ENCODE measurements around the gene UBE2G2.

UBE2G2 gene

DNA sequence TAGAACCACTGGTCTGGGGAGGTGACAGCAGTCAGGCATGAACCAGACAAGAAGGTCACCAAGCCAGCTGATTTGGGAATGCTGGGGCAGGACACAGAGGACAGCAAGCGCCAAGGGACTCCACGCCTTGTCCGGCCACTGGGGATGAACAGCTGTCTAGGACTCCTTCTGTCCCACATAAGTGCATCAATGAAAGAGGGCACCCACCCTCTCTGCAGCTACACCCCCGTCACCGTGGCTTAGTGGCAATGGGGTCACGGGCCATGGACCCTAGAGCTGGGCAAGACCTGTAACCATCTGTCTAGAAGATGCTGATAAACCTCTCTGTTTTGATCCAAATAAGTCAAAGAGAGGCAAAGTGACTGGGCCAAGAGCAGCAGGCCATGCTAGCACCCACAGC is 16.8 kb downstream of the UBE2G2 start:
- no peak for DNase-seq

DNA sequence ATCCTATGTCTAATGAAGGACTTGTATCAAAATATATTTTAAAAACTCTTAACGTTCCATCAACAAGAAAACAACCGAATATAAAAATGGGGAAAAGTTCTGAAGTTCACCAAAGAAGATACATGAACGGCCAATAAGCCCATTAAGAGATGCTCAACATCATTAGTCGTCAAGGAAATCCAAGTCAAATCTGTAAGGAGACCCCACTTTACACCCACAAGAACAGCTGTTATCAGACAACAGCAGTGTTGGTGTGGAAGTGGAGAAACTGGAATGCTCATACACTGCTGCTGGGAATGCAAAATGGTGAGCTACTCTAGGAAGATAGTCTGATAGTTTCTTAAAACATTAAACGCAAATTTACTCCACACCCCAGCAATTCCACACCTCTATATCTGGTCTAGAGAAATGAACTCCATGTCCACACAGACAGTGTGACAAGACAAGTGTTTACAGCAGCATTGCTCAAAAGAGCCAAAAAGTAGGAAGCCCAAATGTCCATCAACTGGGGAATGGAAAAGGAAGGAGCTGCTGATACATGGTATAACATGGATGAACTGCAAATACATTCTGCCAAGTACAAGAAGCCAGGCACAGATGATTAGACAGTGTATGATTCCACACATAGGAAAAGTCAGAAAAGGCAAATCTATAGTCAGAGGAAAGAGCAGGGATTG is 18.5 kb downstream of the UBE2G2 start:
- no peak for DNase-seq

DNA sequence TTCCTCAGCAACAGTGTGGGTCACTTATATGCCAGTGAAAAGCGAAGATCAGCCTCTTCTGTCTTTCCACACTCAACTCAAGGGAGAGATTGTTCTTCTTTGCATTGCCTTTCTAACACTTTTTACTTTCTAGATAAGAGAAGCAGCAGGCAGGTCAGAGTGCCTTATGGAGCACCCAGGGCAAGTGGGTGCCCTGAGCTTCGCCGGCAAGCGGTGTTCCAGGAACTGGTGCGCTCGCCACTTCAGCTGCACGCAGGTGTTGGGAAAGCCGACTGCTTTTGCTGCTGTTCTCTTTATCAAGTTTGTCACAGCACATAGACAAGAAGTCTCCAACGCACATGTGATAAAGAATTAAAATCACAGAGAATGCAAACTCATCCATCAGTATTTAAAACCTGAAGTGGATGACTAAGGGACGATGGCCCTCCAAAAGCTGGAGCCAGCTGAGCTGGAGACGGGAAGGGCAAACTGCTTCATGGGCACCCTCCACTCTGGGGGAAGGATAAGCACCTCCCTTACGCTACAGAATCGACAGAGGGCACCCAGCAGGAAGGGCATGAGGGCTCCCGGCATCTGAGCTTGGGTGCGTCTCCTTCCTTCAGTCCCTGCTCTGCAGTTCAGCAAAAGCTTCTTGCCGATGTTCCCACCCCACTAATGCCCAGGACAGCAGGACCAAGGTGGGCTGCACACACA is 20.7 kb downstream of the UBE2G2 start:
- DNase-seq = no peak

DNA sequence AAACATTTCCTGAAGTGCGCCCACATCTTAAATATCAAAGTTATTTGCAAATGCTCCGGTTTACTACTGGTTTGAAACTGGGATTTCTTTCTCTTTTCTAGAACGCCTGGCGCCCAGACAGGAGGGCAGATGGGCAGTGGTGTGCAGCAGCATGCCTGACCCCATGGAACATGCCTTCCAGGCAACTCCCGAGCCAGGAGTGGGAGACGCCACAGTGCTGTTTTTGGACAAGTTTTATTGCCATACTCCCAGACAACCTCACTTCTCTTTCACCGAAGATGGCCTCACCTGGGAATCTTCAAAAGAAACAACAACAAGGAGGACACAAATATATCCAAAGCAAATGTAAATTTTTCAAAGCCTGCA is 21.5 kb downstream of the UBE2G2 start:
- no peak for DNase-seq

DNA sequence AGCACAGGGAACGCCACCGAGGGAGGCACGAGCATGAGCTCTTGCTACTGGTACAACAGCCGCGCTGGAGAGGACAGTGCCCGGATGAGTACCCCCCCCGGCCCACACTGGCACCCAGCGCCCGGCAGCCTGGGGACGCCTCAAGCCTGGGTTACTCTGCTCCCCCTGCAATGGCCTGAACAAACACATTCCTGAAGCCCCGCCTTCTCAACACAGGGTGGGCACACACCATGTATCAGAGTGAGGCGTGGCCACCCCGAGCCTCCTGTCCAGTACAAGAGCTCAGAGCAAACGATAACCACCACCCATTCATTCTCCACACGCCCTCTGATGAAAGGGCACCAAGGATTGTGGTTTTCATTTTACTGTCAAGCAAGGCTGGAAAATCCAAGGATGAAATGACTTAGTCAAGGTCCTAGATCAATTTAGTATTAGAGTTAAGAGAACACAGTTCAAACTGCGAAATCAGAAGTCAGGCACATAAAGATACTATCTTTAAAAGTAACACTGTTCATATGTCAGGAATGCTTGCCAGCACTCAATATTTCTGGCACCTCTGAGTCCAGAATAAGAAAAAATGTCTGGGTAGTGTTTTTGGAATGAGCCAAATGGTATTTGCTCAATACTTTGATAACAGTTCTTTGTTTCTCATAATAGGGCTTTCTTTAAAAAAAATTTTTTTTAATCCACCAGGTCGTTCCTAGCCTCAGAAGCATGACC is 22.0 kb downstream of the UBE2G2 start:
- no peak for DNase-seq

DNA sequence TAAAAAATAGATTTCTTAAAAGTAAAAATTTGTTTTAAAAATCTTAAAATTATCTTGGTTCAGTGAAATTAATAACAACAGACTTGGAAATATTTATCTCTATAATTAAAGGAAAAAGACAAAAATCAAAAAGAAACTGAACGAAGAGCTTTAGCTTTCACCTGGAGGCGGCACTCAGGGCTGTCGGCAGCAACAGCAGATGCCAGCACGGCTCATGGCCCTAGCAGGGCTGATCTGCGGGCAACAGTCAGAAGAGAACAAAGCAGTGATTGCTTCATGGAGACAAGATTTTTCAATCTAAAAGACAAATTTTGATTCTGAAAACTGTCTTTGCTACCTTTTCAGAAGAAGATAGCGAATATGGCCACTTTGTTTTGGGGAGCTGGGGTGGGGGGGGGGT is 22.6 kb downstream of the UBE2G2 start:
- DNase-seq = no peak

DNA sequence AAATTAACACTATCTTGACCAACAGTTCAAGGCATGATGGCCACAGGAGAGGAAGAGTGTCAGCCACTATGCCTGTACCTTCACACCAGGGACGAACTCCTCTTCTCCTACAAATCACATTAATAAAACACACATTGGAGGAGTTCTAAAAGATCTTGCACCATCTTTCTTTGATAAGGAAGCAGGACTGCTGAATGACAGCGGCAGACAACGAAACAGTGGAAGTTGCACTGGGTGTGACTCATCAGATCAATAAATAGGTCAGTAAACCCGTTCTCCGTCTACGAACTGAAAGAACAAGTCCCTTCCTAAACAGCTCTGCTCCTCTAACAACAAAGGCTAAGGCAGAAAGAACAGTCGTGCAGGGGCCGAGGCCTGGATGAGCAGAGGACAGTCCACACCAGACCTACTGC is 23.1 kb downstream of the UBE2G2 start:
- DNase-seq = no peak

DNA sequence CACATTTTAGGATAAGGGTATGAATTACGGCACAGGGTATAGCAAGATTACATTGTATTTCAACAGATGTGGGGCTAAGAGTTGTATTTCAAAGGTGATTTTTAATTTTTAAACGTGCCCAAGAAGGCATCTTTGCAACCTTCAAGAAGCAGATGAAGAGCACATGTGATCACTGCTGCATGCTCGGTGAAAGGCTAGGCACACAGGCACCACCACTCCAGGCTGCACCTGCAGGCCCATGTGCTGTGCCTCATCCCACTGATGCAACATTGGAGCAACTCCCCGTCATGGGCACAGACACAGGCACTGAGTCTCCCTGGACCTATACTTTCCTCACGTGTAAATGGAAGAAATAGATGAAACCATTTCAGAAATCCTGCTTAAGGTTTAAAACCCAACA is 23.5 kb downstream of the UBE2G2 start:
- DNase-seq = no peak

DNA sequence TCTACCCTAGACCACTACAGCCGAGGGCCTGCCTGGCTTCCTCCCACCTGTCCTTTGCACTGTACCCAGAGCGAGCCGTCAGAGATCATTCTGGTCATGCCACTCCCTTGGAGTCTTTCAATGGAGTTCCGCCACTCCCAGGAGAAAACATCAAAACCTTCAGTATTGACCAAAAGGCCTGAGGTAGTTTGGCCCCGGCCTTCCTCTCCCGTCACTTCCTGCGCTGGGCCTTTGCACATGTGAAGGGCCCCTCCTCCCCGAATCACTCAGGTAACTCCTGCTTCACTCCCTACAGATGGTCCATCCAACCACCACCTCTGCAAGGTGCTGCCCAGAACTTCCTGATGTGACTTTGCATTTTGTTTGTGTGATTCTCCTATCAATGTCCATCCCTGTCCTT is 26.6 kb downstream of the UBE2G2 start:
- no peak for DNase-seq

DNA sequence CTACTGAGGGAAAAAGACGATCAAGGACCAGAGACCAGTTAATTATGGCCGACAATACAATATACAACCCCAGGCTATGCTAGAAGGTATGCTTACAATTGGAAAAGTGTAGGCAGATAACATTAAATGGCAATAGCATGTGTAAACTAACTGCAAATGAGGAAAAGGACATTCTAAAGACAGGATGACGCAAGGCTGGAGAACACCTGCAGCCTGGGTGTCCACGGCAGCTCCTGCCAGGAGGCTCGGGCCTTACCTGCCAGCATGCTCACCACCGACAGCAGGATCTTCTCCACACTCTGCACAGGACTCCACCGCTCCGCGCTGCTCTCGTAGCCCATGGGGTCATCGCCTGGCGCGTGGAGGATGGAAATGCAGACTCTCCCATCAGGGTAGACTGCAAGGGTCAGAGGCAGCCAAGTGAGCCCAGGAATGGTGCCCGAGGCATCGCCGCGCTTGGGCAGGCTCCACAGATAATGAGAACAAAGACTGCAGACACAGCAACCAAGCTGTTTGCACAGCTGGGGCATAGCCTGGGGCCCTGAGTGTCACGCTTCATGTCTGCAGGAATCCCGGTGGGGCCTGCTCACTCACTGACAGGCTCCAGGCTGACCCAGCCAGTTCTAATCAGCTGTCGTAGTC is 28.2 kb downstream of the UBE2G2 start:
- no peak for DNase-seq

DNA sequence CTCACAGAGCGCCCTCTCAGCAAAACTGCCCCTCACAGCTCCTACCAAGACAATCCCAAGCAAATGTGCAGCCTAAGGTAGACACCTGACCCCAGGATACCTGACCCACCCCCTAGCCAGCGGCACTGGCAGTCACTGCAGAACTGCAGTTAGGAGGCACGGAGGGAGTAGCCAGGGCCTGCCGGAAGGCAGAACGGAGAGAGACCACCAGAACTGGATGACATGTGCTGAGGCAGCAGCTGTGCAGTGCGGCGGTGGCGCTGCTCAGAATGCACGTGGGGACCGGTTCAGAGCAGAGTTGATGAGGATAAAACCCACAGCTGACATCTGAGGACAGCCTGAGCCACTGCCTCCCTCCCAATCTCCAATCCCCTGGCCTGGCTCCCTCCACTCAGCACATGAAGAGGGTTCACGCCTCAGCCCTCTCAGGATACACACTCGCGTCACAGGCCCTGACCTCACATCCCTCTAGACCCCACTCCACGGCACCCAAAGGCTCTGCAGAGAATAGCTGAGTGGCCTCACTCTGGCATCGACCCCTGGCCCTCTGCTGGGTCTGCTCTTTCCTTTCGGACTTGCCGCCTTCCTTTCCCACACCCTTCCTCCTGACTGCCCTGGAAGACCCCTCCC is 29.6 kb downstream of the UBE2G2 start:
- DNase-seq = no peak

DNA sequence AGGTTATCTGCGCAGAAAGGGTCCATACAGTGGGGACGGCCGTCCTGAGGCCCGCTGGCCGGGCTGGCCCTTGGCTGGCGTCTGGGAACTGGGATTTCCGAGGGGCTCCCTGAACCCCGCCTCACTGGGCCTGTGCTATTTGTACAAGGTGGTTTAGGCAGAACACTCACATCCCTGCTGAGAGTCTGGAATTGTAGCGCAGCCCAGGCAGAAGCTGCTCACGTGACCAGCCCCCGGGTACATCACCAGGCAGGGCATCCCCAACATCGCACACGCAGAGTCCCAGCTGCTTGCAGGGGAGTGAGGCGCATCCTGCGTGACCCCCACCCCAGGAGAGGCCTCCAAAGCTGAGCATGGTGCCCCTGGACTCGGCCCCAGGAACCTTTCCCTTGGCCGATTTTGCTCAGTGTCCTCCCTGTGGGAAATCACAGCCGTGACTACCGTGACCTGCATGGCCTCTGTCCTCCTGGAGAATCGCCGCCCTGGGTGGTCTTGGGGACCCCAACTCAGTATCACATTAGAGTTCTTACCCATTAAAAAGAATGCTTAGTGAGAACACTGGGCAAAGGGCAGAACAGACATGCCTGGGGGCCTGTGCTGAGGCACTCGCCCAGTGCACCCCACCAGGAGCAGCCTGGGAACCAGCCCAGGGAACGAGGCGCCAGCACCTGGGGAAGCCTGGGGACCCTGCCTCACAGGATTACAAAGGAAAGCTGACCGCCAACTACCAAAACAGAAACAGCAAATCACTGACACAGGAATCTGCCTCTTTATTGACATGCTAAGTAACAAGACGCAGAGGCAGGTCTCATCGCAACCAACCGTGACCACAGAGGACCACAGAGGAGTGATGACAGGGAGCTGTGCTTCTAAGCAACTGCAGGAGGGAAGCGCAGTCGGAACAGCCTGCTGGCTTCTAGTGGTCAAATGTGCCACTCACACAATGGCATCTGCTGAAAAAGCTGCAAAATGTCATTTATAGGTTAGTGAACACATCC is 33.5 kb downstream of the UBE2G2 start:
- DNase-seq = no peak

DNA sequence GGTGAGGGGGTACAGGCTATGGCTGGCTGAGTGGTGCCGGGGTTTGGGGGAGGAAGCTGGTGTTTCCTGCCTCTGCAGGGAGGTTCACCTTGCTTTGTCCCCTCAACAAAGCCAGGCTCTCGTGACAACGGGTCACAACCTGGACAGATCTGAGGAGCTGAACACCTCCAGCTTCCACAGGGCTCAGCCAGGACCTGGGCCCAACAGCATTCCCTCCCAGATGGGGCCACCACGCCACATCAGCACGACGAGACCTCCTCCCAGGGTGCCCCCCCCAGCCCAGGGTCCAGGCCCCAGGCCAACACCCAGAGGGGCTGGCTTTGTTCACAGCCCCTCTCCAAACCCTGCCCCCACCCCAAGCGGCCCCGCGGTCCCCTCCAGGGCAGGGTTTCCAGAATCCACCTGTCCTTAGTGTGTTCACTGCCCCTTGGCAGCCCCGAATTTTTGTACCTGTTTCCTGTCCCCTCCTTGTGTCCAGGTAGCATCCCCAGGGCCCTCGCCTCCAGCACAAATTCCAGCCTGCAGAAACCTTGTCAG is 34.7 kb downstream of the UBE2G2 start:
- no peak for DNase-seq

DNA sequence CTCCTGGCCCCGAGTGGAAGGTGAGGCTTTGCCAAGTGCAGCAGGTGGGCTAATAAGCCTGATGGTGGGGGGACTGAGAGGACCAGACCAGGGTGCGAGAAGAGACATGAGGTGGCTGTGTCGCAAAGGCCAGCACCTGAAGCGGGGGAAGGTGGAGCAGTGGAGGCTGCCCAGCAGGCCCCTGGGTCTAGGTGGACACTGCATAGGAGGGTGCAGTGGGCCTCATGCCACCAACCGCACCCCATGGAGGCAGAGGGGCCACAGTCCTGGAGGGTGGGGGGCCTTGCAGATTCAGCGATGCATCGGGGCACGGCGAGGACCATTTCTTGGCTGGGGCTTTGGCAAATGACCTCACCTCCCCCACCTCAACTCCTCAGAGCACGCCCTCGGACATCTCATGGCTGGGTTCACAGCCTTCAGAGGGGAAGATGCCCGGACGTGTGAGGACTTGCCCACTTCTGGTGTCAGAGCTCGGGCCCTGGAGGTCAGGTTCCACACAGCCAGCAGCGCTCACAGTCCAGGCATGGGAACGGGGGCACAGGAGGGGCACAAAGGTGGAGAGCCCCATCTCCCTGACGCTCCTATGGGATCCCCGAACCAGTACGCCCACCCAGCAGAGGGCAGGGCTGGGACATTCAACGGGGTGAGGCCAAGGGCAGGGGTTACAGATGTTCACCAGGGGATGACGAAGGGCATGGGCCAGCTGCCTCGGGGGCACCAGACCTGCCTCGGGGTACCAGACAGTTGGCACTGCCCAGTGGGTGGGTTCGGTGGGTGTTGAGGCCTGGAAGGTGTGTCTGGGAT is 35.4 kb downstream of the UBE2G2 start:
- DNase-seq = no peak

DNA sequence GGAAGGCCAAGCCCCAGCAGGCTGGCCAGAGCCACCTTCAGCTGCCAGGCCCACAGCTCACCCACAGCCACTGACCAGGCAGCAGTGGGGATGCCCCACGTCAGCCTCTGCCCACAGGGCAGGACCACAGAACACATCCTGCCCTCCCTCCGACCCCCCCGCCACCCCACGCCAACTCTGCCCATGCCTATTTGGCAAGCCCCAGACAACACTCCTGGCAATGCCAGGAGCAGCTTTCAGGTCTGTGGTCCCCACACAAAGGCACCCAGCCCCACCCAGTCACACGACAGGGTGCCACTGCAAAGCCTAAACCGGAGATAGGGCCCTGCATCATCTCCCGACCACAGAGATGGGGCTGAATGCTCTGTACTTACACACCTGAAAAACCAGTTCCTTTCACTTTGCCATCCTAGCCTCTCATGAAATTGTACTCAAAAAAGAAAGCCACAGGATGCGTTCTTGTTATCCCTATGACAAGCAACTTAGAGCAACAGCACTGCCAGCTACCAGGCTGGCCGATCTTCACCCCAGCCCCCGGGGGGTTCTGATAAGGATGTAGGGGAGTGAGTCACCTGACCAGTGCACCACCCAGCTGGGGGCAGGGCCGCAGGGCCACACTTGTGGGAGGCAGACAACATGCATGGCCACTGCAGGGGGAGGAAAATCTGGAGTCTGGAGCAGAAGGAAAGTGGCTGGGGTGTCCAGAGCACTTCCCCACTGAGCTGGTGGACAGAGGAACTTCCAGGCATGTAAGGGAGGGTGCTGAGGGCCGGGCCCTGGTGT is 36.2 kb downstream of the UBE2G2 start:
- peak; percentile 30 for DNase-seq

DNA sequence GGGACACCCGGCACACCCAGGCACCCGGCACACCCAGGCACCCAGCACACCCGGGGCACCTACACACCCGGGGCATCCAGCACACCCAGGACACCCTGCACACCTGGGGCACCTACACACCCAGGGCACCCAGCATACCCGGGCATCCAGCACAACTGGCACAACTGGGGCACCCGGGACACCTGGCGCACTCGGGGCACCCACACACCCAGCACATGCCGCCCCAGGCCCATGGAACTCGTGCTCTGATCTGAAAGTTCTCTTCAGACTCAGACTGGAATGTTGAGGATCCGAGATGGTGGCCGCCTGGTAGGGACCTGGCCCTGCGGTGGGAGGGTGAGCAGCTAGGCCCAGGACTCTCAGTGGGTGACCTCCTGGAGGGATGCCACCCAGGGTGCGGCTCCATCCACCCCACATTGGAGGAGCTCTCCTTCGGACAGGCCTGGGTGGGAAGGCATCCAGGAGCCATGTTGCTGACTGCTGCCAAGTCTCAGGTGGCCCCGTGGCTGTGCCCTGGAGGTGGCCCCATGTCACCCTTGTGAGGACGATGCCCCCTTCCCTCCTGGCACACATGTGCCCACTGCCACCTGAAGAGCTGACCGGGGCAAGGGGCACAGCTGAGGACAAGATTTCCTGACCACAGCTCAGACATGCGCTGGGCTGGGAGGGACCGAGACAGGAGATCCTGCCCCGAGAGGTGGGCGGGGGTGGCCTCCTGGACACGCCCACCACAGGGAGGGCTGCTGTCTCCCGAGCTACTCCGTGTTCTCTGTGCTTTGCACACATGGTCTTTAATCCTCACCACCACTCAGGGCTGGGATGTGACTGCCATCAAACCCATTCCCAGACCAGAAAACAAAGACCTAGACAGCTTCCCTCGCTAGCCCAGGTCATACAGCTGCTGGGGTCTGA is 37.0 kb downstream of the UBE2G2 start:
- no peak for DNase-seq

DNA sequence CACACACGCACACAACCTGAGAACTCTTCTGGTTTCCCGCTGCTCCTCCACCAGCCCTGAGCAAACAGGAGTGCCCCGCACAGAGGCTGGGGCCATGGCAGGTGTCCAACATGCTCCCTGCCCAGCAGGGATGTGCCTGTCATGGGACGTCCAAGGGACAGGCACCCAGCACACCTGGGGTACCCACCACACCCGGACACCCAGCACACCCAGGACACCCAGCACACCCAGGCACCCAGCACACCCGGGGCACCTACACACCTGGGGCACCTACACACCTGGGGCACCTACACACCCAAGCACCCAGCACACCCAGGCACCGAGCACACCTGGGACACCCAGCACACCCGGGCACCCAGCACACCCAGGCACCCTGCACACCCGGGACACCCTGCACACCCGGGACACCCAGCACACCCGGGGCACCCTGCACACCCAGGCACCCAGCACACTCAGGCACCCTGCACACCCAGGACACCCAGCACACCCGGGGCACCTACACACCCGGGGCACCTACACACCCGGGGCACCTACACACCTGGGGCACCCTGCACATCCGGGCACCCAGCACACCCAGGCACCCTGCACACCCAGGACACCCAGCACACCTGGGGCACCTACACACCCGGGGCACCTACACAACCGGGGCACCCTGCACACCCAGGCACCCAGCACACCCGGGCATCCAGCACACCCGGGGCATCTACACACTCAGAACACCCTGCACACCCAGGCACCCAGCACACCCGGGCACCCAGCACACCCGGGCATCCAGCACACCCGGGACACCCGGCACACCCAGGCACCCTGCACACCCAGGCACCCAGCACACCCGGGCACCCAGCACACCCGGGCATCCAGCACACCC is 37.9 kb downstream of the UBE2G2 start:
- no peak for DNase-seq

DNA sequence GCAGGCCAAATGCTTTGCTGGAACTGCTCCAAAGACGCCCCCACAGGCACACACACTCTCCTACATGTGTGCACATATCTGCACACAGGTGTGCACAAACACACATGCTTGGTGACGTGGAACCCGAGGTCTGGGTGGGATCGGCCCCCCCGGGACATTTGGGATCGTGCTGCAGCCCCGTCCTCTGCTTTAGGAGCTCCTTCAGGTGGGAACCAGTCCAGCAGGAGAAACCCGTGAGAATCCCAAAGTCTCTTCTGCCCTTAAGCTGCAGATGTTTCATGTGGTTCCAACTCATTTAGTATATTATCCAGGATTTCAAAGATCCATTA is 38.6 kb downstream of the UBE2G2 start:
- DNase-seq = no peak
